ENCODE data around the gene GCNA. TPM values are rescaled to one million over a fixed set of nuclear protein-coding genes. Genes with fewer than 3 reads are reported as not detected.
A peak's percentile ranks its signal among the peaks of the same experiment; 100 is the strongest.
"Not testable (repeated sequence)": the region's sequence is repeated elsewhere in the genome, so short reads cannot be mapped to it uniquely, and the experiment has no call there.

The GCNA gene
- total and polyA plus RNA-seq, 2 of the 13 experiments (the other 11 are each of a cell fraction or from before 2014, with no cell fraction given): 0.38 to 0.66 TPM

- H3K4me2 ChIP-seq (ENCODE audit: low read depth, low read length); POLR2A ChIA-PET; FAIRE-seq; H3K9ac ChIP-seq (ENCODE audit: insufficient read depth, low read depth, low read length); ATAC-seq; H3K9me3 ChIP-seq (ENCODE audit: low read length); H3K27ac ChIP-seq (ENCODE audit: extremely low read length, insufficient read depth, low read length); CTCF ChIA-PET (ENCODE audit: low intra/inter-chr PET ratio, low total read pairs); H3K27me3 ChIP-seq (ENCODE audit: control insufficient read depth in 1 of 2, insufficient read depth in 2 of 2, low read length in 2 of 2); DNase-seq (ENCODE audit: low spot score); H3K4me3 ChIP-seq (replicated peaks in 1 of 3; ENCODE audit: insufficient read depth in 1 of 3, low read depth in 2 of 3, low read length in 3 of 3); intact Hi-C loops (cut with micrococcal nuclease; ENCODE audit: unreplicated experiment); in situ Hi-C loops (cut with HindIII; ENCODE audit: extremely low pct_ligation_motif_present, low pct_unique_long_range_greater_than_20kb); BruUV-seq (replicated peaks); H4K20me1 ChIP-seq (ENCODE audit: insufficient read depth, low read length); H2AFZ ChIP-seq (ENCODE audit: low read length); H3K79me2 ChIP-seq (ENCODE audit: insufficient read depth, low read length): not testable (repeated sequence)
- WGBS (ENCODE audit: low lambda C conversion rate): 74% methylated on average over 6 of the region's 6 CpGs
- peaks cover 2 to 61% of the 10 kb centered on the region in 2 experiments; a peak in 4 of 5 replicates for H3K36me3 ChIP-seq (replicated peaks in 1 of 2; ENCODE audit: control insufficient read depth in 1 of 2, insufficient read depth in 2 of 2, low read length in 2 of 2)
- H3K4me1 ChIP-seq (ENCODE audit: insufficient read depth, low read length): peaks cover 14% of the 10 kb centered on the region
- TF ChIP-seq FOSL2 (CRISPR knock-in tag; IDR thresholded peaks at IDR 0.05): peak; percentile 37; the same call in 1 of the 2 replicates
These were observed 18.5 kb upstream of the GCNA start for GRCh38 chrX:71559773-71560172.

DNA sequence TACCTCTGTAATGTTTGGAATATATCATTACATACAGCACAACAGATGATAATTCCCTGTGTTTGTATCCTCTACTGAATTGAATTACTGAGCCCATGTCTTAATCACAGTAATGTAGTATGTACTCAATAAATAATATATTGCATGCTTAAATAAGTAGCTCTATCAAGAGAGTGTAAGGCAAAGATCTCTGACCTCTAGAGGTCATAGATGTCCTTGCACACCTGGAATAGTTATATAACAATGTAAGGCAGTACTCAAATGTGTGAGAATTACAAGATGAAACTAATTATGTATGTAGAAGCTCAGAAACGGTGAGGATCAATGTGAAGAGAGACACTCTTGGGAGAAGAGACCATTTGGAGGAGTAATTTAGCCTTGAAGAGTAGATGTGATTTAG, 14.3 kb upstream of the GCNA start:
- ATAC-seq (no peak), DNase-seq (ENCODE audit: low spot score) (no peak), FAIRE-seq (peak; percentile 53)
- peaks cover 4 to 66% of the 10 kb centered on the region in 2 experiments; a peak in 4 of 5 replicates for H3K36me3 ChIP-seq (replicated peaks in 1 of 2; ENCODE audit: control insufficient read depth in 1 of 2, insufficient read depth in 2 of 2, low read length in 2 of 2)
- no TSS peak for BruUV-seq (replicated peaks)
- no peak overlapping the region for H3K4me3 ChIP-seq (replicated peaks in 1 of 3; ENCODE audit: insufficient read depth in 1 of 3, low read depth in 2 of 3, low read length in 3 of 3)
- 90% methylated on average over 1 of the region's 1 CpG for WGBS (ENCODE audit: low lambda C conversion rate)
- intact Hi-C loops (cut with micrococcal nuclease; ENCODE audit: unreplicated experiment): no loop called here
- no peaks in the 10 kb centered on the region for H3K27me3 ChIP-seq (ENCODE audit: control insufficient read depth in 1 of 2, insufficient read depth in 2 of 2, low read length in 2 of 2)
- no peaks in the 10 kb centered on the region; the same call in 1 of the 2 replicates for H3K4me1 ChIP-seq (ENCODE audit: insufficient read depth, low read length)
- ChIA-PET POLR2A (no interaction called here), CTCF (ENCODE audit: low intra/inter-chr PET ratio, low total read pairs) (interaction anchor here (0.9 kb wide), 1 partner anchor 89 kb away, joined by 3 read pairs; no protein-coding TSS in a partner anchor)
- in situ Hi-C loops (cut with HindIII; ENCODE audit: extremely low pct_ligation_motif_present, low pct_unique_long_range_greater_than_20kb): no loop called here
- H2AFZ ChIP-seq (ENCODE audit: low read length): no peak overlapping the region
- no peak overlapping the region for H3K27ac ChIP-seq (ENCODE audit: extremely low read length, insufficient read depth, low read length)
- H3K9ac ChIP-seq (ENCODE audit: insufficient read depth, low read depth, low read length): no peak overlapping the region
- H4K20me1 ChIP-seq (ENCODE audit: insufficient read depth, low read length): no peaks in the 10 kb centered on the region
- no peaks in the 10 kb centered on the region for H3K79me2 ChIP-seq (ENCODE audit: insufficient read depth, low read length)
- H3K4me2 ChIP-seq (ENCODE audit: low read depth, low read length): no peak overlapping the region
- no peaks in the 10 kb centered on the region for H3K9me3 ChIP-seq (ENCODE audit: low read length)
- TF ChIP-seq ZNF891 (CRISPR knock-in tag; IDR thresholded peaks at IDR 0.05) (no peak), ZNF12 (CRISPR knock-in tag; IDR thresholded peaks at IDR 0.05) (no peak), ZUFSP (CRISPR knock-in tag; IDR thresholded peaks at IDR 0.05; ENCODE audit: borderline replicate concordance) (no peak), NFATC3 (CRISPR knock-in tag; IDR thresholded peaks at IDR 0.05) (no peak)
- TF ChIP-seq, protein P1, sequence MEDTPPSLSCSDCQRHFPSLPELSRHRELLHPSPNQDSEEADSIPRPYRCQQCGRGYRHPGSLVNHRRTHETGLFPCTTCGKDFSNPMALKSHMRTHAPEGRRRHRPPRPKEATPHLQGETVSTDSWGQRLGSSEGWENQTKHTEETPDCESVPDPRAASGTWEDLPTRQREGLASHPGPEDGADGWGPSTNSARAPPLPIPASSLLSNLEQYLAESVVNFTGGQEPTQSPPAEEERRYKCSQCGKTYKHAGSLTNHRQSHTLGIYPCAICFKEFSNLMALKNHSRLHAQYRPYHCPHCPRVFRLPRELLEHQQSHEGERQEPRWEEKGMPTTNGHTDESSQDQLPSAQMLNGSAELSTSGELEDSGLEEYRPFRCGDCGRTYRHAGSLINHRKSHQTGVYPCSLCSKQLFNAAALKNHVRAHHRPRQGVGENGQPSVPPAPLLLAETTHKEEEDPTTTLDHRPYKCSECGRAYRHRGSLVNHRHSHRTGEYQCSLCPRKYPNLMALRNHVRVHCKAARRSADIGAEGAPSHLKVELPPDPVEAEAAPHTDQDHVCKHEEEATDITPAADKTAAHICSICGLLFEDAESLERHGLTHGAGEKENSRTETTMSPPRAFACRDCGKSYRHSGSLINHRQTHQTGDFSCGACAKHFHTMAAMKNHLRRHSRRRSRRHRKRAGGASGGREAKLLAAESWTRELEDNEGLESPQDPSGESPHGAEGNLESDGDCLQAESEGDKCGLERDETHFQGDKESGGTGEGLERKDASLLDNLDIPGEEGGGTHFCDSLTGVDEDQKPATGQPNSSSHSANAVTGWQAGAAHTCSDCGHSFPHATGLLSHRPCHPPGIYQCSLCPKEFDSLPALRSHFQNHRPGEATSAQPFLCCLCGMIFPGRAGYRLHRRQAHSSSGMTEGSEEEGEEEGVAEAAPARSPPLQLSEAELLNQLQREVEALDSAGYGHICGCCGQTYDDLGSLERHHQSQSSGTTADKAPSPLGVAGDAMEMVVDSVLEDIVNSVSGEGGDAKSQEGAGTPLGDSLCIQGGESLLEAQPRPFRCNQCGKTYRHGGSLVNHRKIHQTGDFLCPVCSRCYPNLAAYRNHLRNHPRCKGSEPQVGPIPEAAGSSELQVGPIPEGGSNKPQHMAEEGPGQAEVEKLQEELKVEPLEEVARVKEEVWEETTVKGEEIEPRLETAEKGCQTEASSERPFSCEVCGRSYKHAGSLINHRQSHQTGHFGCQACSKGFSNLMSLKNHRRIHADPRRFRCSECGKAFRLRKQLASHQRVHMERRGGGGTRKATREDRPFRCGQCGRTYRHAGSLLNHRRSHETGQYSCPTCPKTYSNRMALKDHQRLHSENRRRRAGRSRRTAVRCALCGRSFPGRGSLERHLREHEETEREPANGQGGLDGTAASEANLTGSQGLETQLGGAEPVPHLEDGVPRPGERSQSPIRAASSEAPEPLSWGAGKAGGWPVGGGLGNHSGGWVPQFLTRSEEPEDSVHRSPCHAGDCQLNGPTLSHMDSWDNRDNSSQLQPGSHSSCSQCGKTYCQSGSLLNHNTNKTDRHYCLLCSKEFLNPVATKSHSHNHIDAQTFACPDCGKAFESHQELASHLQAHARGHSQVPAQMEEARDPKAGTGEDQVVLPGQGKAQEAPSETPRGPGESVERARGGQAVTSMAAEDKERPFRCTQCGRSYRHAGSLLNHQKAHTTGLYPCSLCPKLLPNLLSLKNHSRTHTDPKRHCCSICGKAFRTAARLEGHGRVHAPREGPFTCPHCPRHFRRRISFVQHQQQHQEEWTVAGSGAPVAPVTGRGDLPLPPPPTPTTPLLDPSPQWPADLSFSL (CRISPR knock-in tag; IDR thresholded peaks at IDR 0.05): no peak
